GM23248 (cell line): ENCODE results near the gene SPATA12.

Experiments used
- EZH2 ChIP-seq: fragments of 200-600 bp; sonication (generic); IDR thresholded peaks from 2 replicates; pipeline ENCODE4 v1.6.1; 2018; ENCODE audit warnings: antibody characterized with exemption, mild to moderate bottlenecking; ENCODE audit not compliant: insufficient read depth, poor library complexity, severe bottlenecking
- EZH2phosphoT487 ChIP-seq: fragments of 200-600 bp; sonication (generic); IDR thresholded peaks from 2 replicates; pipeline ENCODE4 v1.6.1; 2018; ENCODE audit warnings: antibody characterized with exemption, moderate library complexity, mild to moderate bottlenecking, low read depth; ENCODE audit not compliant: insufficient read depth

GRCh38 chr3:57077630-57078343 lies 17.3 kb downstream of the SPATA12 start:
- no peak for TF ChIP-seq EZH2phosphoT487
- TF ChIP-seq EZH2: no peak
